ENCODE measurements around the gene GNPTAB. TPM values are rescaled to one million over a fixed set of nuclear protein-coding genes. Genes with fewer than 3 reads are reported as not detected.

The GNPTAB gene
- total RNA-seq, 1 experiment from 2014 or later = 25.4 TPM

DNA sequence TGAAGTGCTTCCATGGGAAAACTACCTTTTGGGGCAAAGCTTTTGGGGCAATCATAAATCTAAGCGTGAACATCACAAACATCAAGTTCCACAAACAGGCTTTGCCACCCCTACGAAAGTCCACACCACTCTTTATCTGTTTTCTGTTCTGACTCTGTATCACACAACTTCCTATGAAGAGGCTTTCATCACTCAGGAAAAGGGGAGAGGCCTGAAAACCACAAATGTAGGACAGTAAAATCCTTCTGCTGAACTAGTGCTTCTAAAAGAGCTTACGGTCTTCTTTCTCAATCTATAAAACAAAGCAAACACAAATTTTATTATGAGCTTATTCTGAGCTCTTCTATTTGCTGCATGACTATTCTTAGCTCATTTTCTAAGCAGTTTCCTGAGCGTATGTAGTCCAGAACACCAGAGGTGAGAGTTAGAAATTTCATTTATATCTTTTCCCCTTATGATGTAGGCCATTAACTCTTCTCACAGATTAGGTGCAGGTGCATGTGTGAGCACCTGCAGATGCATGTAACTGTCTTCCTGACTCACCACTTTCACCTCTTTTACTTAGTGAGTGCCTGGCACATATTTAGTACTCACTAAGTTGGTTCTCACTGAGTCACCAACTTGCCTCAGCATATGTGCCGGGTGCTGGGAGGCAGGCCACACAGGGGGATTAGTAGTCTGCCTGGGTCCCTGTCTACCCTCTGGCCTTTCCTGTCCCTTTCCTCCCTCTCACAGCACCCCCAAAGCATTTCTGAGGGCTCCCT, 58.6 kb downstream of the GNPTAB start (continued):
- TF ChIP-seq, protein P1, sequence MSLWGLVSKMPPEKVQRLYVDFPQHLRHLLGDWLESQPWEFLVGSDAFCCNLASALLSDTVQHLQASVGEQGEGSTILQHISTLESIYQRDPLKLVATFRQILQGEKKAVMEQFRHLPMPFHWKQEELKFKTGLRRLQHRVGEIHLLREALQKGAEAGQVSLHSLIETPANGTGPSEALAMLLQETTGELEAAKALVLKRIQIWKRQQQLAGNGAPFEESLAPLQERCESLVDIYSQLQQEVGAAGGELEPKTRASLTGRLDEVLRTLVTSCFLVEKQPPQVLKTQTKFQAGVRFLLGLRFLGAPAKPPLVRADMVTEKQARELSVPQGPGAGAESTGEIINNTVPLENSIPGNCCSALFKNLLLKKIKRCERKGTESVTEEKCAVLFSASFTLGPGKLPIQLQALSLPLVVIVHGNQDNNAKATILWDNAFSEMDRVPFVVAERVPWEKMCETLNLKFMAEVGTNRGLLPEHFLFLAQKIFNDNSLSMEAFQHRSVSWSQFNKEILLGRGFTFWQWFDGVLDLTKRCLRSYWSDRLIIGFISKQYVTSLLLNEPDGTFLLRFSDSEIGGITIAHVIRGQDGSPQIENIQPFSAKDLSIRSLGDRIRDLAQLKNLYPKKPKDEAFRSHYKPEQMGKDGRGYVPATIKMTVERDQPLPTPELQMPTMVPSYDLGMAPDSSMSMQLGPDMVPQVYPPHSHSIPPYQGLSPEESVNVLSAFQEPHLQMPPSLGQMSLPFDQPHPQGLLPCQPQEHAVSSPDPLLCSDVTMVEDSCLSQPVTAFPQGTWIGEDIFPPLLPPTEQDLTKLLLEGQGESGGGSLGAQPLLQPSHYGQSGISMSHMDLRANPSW (CRISPR knock-in tag; conservative IDR thresholded peaks at IDR 0.05; ENCODE audit: low read depth) = no peak

DNA sequence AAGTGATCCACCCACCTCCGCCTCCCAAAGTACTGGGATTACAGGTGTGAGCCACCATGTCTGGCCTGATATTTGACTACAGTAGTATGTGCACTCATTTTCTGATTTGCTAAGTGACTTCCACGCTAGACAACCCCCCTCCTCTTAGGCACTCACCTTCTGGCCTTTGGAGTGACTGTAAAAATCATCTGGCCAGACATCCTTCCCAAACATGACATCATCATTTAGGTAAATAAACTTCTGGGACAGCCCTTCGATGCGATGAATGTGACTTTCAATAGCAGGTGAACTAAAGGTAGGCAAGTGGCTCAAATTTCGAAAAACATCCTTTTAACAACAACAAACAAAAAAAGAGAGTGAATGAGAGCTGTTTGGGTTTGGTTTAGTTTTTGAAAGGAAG, 60.9 kb downstream of the GNPTAB start:
- ATAC-seq (no peak), DNase-seq (ENCODE audit: low spot score) (no peak)
- Mint-ChIP-seq H3K4me1 (no peaks in the 10 kb centered on the region), H3K27ac (no peak overlapping the region), H3K9me3 (no peaks in the 10 kb centered on the region), H3K36me3 (peaks cover 14% of the 10 kb centered on the region), H3K27me3 (ENCODE audit: low read depth) (no peaks in the 10 kb centered on the region), H3K4me3 (no peak overlapping the region)
- CTCF ChIA-PET = interaction anchor here (1.0 kb wide), 1 partner anchor 70 kb away, joined by 3 read pairs; no protein-coding TSS in a partner anchor
- TF ChIP-seq, protein P2, sequence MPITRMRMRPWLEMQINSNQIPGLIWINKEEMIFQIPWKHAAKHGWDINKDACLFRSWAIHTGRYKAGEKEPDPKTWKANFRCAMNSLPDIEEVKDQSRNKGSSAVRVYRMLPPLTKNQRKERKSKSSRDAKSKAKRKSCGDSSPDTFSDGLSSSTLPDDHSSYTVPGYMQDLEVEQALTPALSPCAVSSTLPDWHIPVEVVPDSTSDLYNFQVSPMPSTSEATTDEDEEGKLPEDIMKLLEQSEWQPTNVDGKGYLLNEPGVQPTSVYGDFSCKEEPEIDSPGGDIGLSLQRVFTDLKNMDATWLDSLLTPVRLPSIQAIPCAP (CRISPR knock-in tag; IDR thresholded peaks at IDR 0.05) = no peak
- TF ChIP-seq, protein P3, sequence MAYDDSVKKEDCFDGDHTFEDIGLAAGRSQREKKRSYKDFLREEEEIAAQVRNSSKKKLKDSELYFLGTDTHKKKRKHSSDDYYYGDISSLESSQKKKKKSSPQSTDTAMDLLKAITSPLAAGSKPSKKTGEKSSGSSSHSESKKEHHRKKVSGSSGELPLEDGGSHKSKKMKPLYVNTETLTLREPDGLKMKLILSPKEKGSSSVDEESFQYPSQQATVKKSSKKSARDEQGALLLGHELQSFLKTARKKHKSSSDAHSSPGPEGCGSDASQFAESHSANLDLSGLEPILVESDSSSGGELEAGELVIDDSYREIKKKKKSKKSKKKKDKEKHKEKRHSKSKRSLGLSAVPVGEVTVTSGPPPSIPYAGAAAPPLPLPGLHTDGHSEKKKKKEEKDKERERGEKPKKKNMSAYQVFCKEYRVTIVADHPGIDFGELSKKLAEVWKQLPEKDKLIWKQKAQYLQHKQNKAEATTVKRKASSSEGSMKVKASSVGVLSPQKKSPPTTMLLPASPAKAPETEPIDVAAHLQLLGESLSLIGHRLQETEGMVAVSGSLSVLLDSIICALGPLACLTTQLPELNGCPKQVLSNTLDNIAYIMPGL (CRISPR knock-in tag; IDR thresholded peaks at IDR 0.05) = no peak
- TF ChIP-seq ZNF396 (CRISPR knock-in tag; IDR thresholded peaks at IDR 0.05; ENCODE audit: borderline replicate concordance) = no peak
- POLR2A ChIA-PET = no interaction called here

DNA sequence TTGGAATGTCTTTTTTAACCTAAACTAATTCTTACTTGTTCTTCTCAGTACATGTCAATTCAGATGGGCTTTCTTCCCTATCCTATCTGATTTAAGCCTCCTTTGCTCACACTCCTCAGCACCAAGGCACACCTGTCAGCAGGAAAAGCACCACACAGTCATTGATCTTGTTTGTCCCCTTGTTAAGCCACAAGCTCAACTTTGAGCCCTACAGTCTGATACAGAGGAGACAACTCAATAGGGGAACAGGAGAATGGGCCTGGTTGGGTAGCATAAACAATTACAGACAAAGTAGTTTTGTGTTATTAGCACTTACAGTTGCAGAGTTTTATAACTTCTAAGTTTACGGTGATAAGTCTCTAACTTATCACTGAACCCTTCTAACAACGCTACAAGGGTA, 62.0 kb downstream of the GNPTAB start:
- CTCF ChIA-PET = interaction anchor here (0.7 to 0.8 kb wide), 2 partner anchors 9 to 62 kb away, joined by 3 to 5 read pairs; partner anchors contain the start of gene GNPTAB
- H3K4me3 Mint-ChIP-seq = no peak overlapping the region
- H3K36me3 Mint-ChIP-seq = peaks cover 14% of the 10 kb centered on the region
- H3K9me3 Mint-ChIP-seq = no peaks in the 10 kb centered on the region
- H3K4me1 Mint-ChIP-seq = no peaks in the 10 kb centered on the region
- H3K27ac Mint-ChIP-seq = no peak overlapping the region
- no peaks in the 10 kb centered on the region for H3K27me3 Mint-ChIP-seq (ENCODE audit: low read depth)
- no peak for DNase-seq (ENCODE audit: low spot score)
- ATAC-seq = no peak
- POLR2A ChIA-PET = no interaction called here
- TF ChIP-seq MYBL2 (CRISPR knock-in tag; IDR thresholded peaks at IDR 0.05) (no peak), CBFB (CRISPR knock-in tag; IDR thresholded peaks at IDR 0.05; ENCODE audit: low read depth) (no peak), GTF2I (CRISPR knock-in tag; conservative IDR thresholded peaks at IDR 0.05) (no peak), OVOL2 (CRISPR knock-in tag; IDR thresholded peaks at IDR 0.05; ENCODE audit: borderline replicate concordance) (no peak), ELF4 (CRISPR knock-in tag; IDR thresholded peaks at IDR 0.05; ENCODE audit: low read depth) (no peak), ATF1 (CRISPR knock-in tag; IDR thresholded peaks at IDR 0.05) (no peak), TEAD1 (CRISPR knock-in tag; IDR thresholded peaks at IDR 0.05) (no peak), GRHL2 (CRISPR knock-in tag; IDR thresholded peaks at IDR 0.05; ENCODE audit: insufficient replicate concordance, severe bottlenecking) (no peak), HMGA2 (CRISPR knock-in tag; IDR thresholded peaks at IDR 0.05) (no peak), SP1 (CRISPR knock-in tag; conservative IDR thresholded peaks at IDR 0.05) (no peak), ETV6 (CRISPR knock-in tag; IDR thresholded peaks at IDR 0.05) (no peak)
- TF ChIP-seq, protein P4, sequence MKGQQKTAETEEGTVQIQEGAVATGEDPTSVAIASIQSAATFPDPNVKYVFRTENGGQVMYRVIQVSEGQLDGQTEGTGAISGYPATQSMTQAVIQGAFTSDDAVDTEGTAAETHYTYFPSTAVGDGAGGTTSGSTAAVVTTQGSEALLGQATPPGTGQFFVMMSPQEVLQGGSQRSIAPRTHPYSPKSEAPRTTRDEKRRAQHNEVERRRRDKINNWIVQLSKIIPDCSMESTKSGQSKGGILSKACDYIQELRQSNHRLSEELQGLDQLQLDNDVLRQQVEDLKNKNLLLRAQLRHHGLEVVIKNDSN (CRISPR knock-in tag; IDR thresholded peaks at IDR 0.05) = no peak
- TF ChIP-seq, protein P5, sequence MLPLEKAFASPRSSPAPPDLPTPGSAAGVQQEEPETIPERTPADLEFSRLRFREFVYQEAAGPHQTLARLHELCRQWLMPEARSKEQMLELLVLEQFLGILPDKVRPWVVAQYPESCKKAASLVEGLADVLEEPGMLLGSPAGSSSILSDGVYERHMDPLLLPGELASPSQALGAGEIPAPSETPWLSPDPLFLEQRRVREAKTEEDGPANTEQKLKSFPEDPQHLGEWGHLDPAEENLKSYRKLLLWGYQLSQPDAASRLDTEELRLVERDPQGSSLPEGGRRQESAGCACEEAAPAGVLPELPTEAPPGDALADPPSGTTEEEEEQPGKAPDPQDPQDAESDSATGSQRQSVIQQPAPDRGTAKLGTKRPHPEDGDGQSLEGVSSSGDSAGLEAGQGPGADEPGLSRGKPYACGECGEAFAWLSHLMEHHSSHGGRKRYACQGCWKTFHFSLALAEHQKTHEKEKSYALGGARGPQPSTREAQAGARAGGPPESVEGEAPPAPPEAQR (CRISPR knock-in tag; IDR thresholded peaks at IDR 0.05) = no peak
- TF ChIP-seq, protein P6, sequence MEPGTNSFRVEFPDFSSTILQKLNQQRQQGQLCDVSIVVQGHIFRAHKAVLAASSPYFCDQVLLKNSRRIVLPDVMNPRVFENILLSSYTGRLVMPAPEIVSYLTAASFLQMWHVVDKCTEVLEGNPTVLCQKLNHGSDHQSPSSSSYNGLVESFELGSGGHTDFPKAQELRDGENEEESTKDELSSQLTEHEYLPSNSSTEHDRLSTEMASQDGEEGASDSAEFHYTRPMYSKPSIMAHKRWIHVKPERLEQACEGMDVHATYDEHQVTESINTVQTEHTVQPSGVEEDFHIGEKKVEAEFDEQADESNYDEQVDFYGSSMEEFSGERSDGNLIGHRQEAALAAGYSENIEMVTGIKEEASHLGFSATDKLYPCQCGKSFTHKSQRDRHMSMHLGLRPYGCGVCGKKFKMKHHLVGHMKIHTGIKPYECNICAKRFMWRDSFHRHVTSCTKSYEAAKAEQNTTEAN (CRISPR knock-in tag; IDR thresholded peaks at IDR 0.05) = no peak
- TF ChIP-seq, protein P7, sequence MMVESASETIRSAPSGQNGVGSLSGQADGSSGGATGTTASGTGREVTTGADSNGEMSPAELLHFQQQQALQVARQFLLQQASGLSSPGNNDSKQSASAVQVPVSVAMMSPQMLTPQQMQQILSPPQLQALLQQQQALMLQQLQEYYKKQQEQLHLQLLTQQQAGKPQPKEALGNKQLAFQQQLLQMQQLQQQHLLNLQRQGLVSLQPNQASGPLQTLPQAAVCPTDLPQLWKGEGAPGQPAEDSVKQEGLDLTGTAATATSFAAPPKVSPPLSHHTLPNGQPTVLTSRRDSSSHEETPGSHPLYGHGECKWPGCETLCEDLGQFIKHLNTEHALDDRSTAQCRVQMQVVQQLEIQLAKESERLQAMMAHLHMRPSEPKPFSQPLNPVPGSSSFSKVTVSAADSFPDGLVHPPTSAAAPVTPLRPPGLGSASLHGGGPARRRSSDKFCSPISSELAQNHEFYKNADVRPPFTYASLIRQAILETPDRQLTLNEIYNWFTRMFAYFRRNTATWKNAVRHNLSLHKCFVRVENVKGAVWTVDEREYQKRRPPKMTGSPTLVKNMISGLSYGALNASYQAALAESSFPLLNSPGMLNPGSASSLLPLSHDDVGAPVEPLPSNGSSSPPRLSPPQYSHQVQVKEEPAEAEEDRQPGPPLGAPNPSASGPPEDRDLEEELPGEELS (CRISPR knock-in tag; IDR thresholded peaks at IDR 0.05) = no peak
- TF ChIP-seq, protein P8, sequence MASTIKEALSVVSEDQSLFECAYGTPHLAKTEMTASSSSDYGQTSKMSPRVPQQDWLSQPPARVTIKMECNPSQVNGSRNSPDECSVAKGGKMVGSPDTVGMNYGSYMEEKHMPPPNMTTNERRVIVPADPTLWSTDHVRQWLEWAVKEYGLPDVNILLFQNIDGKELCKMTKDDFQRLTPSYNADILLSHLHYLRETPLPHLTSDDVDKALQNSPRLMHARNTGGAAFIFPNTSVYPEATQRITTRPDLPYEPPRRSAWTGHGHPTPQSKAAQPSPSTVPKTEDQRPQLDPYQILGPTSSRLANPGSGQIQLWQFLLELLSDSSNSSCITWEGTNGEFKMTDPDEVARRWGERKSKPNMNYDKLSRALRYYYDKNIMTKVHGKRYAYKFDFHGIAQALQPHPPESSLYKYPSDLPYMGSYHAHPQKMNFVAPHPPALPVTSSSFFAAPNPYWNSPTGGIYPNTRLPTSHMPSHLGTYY (CRISPR knock-in tag; IDR thresholded peaks at IDR 0.05) = no peak

Data from WTC11 (cell line).